KMS-11 (cell line): ENCODE measurements around the gene AIM2.
"Not testable (repeated sequence)": the region's sequence is repeated elsewhere in the genome, so short reads cannot be mapped to it uniquely, and the experiment has no call there.

Experiments used
- H2AFZ ChIP-seq: fragments of 200-600 bp; sonication (generic); 2 replicates; pipeline ENCODE4 v1.6.1; 2016; ENCODE audit warnings: antibody characterized with exemption, mixed run types, low read depth
- H3K27ac ChIP-seq: fragments of 200-600 bp; sonication (generic); 2 replicates; pipeline ENCODE4 v1.6.1; 2016; ENCODE audit warnings: mild to moderate bottlenecking, mixed run types
- H3K27me3 ChIP-seq: fragments of 200-600 bp; sonication (generic); 2 replicates; pipeline ENCODE4 v1.6.1; 2017; ENCODE audit warnings: mild to moderate bottlenecking, low read depth, mixed run types, moderate library complexity; ENCODE audit not compliant: insufficient read depth
- H3K36me3 ChIP-seq: fragments of 200-600 bp; sonication (generic); 2 replicates; pipeline ENCODE4 v1.6.1; 2017; ENCODE audit warnings: mild to moderate bottlenecking, mixed run types; ENCODE audit not compliant: insufficient read depth
- H3K4me1 ChIP-seq: fragments of 200-600 bp; sonication (generic); 2 replicates; pipeline ENCODE4 v1.6.1; 2016; ENCODE audit warnings: mild to moderate bottlenecking, low read depth, mixed run types; ENCODE audit not compliant: poor library complexity, severe bottlenecking
- H3K4me2 ChIP-seq: fragments of 200-600 bp; sonication (generic); 2 replicates; pipeline ENCODE4 v1.7.0; 2016; ENCODE audit warnings: mild to moderate bottlenecking, mixed run types
- H3K4me3 ChIP-seq: fragments of 200-600 bp; sonication (generic); IDR thresholded peaks from 2 replicates; pipeline ENCODE4 v1.6.1; 2017; ENCODE audit warnings: low read depth, low read length, mixed read lengths; ENCODE audit not compliant: insufficient read depth
- H3K79me2 ChIP-seq: fragments of 200-600 bp; sonication (generic); 2 replicates; pipeline ENCODE4 v1.6.1; 2016; ENCODE audit warnings: low read depth, mixed run types; ENCODE audit not compliant: insufficient read depth
- H3K9ac ChIP-seq: fragments of 200-600 bp; sonication (generic); 2 replicates; pipeline ENCODE4 v1.6.1; 2016; ENCODE audit warnings: mild to moderate bottlenecking, mixed run types
- H4K20me1 ChIP-seq: fragments of 200-600 bp; sonication (generic); 2 replicates; pipeline ENCODE4 v1.6.1; 2016; ENCODE audit warnings: mild to moderate bottlenecking, mixed run types; ENCODE audit not compliant: insufficient read depth
- TF ChIP-seq, protein P1 (sequence below): fragments of 200-600 bp; sonication (generic); conservative IDR thresholded peaks from 2 replicates; pipeline ENCODE4 v1.6.1; 2017; ENCODE audit warnings: low read depth, mild to moderate bottlenecking, antibody characterized with exemption, low read length, moderate library complexity, mixed read lengths

The AIM2 gene

DNA sequence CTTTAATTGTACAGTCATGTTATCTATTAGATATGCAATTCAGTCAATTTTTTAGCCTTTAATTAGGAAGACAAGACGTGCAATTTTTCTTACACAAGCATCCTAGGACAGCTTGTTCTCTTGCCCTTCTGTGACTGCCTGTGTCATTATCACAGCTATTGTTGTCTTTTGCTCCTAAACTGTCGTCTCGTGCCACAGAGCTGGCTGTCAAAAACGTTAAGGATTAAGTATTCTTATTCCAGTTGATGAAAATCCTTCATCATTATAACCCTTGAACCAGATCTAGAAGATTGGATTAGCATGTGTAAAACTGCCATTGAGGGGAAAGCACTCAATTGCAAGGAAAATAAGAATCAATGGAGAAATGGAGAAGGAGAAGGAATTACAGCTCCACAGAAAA, 43.8 kb upstream of the AIM2 start:
- no peak overlapping the region for H3K4me2 ChIP-seq
- H2AFZ ChIP-seq, result no peak overlapping the region
- no peak overlapping the region for H3K27ac ChIP-seq
- no peaks in the 10 kb centered on the region for H3K27me3 ChIP-seq
- H3K4me1 ChIP-seq, result no peaks in the 10 kb centered on the region
- no peak overlapping the region for H3K9ac ChIP-seq
- TF ChIP-seq, protein P1, sequence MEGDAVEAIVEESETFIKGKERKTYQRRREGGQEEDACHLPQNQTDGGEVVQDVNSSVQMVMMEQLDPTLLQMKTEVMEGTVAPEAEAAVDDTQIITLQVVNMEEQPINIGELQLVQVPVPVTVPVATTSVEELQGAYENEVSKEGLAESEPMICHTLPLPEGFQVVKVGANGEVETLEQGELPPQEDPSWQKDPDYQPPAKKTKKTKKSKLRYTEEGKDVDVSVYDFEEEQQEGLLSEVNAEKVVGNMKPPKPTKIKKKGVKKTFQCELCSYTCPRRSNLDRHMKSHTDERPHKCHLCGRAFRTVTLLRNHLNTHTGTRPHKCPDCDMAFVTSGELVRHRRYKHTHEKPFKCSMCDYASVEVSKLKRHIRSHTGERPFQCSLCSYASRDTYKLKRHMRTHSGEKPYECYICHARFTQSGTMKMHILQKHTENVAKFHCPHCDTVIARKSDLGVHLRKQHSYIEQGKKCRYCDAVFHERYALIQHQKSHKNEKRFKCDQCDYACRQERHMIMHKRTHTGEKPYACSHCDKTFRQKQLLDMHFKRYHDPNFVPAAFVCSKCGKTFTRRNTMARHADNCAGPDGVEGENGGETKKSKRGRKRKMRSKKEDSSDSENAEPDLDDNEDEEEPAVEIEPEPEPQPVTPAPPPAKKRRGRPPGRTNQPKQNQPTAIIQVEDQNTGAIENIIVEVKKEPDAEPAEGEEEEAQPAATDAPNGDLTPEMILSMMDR, result no peak
- H4K20me1 ChIP-seq, result no peaks in the 10 kb centered on the region
- H3K4me3 ChIP-seq, result no peak overlapping the region
- no peaks in the 10 kb centered on the region for H3K79me2 ChIP-seq
- no peaks in the 10 kb centered on the region for H3K36me3 ChIP-seq

DNA sequence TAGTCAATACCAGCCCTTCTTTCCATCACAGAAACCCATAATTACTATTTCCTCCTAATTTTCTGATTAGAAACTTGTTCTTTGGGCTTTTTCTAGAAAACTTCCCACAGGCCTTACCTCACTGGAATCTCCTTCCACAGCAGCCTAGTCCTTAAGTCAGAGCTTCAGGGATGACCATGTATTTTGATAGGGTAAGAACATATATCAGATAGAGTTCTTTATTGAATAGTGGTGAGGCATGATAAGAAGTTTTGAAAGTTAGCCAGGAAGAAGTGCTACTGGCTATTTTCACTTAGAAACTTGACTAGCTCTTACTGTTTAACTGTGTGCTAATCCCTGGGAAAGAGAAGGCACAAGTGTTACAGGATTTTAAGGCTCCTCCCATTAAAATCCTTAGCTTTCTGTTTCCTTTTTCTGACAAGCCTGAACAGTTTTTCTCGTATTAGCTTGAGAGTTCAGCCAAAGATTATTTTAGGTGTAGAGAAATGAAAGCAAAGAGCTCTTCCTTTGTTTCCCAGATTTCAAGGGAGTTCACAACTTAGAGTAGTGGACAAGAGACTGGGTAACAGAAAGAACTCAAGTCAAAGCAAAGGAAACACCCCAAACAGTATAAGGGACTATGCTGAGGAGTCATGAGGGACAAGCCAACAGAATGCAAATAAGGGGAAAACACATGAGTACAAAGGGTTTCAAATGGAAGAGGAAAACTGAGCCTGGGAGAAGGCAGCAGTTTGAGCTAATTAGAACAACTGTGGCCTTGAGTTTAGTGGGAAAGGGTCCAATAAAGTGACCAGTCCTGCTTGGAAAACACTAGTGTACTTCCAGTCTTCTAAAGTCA, 37.2 kb upstream of the AIM2 start:
- H2AFZ ChIP-seq, result no peak overlapping the region
- H3K4me3 ChIP-seq, result no peak overlapping the region
- no peaks in the 10 kb centered on the region for H3K27me3 ChIP-seq
- TF ChIP-seq, protein P1, result no peak
- H3K79me2 ChIP-seq, result no peaks in the 10 kb centered on the region
- peaks cover 3% of the 10 kb centered on the region for H3K4me1 ChIP-seq
- H3K27ac ChIP-seq, result no peak overlapping the region
- no peak overlapping the region for H3K9ac ChIP-seq
- H3K4me2 ChIP-seq, result no peak overlapping the region
- H4K20me1 ChIP-seq, result no peaks in the 10 kb centered on the region
- H3K36me3 ChIP-seq, result no peaks in the 10 kb centered on the region

DNA sequence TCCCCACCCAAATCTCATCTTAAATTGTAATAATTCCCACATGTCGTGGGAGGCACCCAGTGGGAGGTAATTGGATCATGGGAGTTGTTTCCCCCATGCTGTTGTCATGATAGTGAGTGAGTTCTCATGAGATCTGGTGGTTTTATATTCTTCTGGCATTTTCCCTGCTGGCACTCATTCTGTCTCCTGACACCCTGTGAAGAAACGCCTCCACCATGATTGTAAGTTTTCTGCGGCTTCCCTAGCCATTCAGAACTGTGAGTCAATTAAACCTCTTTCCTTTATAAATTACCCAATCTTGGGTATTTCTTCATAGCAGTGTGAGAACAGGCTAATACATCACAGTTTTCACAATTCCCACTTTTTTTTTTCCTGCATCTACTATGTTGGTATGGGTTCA, 26.5 kb upstream of the AIM2 start:
- not testable (repeated sequence) for H3K27me3 ChIP-seq, H3K27ac ChIP-seq, H3K4me3 ChIP-seq

DNA sequence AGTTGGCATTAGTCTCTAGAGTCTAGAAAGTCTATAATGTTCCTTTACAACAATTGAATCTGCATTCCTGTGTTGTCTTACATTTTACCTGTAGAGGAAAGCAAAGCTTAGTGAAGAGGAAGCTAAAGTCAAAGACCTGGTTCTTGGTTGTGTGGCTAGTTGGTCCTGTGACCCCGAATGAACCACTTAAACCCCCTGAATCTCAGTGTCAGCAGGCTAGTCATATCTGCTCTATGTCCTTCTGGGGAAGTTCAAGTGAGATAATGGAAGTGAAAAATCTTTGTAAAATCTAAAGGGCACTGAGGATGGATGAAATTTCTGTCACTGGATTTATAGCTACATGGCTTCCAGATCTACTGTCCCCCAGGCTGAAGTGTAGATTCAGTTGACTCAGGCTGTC, 24.0 kb upstream of the AIM2 start:
- no peaks in the 10 kb centered on the region for H3K4me1 ChIP-seq
- H4K20me1 ChIP-seq, result no peaks in the 10 kb centered on the region
- H3K27me3 ChIP-seq, result no peaks in the 10 kb centered on the region
- H3K4me2 ChIP-seq, result no peak overlapping the region
- no peak overlapping the region for H3K27ac ChIP-seq
- no peak overlapping the region for H2AFZ ChIP-seq
- no peak overlapping the region for H3K4me3 ChIP-seq
- no peaks in the 10 kb centered on the region for H3K79me2 ChIP-seq
- H3K9ac ChIP-seq, result no peak overlapping the region
- no peaks in the 10 kb centered on the region for H3K36me3 ChIP-seq
- TF ChIP-seq, protein P1, result no peak

More for the DNA sequence above, 26.5 kb upstream of the AIM2 start:
- H3K4me2 ChIP-seq, H3K79me2 ChIP-seq, H3K4me1 ChIP-seq, H2AFZ ChIP-seq, H3K9ac ChIP-seq, H4K20me1 ChIP-seq, H3K36me3 ChIP-seq: not testable (repeated sequence)

DNA sequence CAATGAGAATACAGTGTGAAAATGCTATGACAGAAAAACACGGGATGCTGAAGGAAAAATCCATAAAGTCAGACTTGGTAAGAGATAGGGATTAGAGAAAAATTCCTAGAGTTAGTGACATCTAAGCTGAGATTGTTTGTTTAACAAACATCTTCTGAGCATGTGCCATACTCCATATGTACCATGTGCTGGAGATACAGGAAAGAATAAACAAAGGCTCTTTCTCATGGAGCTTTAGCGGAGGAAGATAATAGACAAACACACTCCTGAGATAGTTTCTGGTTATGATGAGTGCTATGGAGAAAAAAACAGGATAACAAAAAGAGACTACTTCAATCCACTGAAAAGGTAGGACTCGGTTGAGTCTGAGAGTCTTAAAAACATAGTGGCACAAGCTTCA, 22.0 kb upstream of the AIM2 start:
- TF ChIP-seq, protein P1, result no peak
- no peak overlapping the region for H2AFZ ChIP-seq
- no peaks in the 10 kb centered on the region for H4K20me1 ChIP-seq
- no peaks in the 10 kb centered on the region for H3K27me3 ChIP-seq
- H3K4me2 ChIP-seq, result no peak overlapping the region
- H3K4me1 ChIP-seq, result no peaks in the 10 kb centered on the region
- H3K79me2 ChIP-seq, result no peaks in the 10 kb centered on the region
- no peaks in the 10 kb centered on the region for H3K36me3 ChIP-seq
- H3K27ac ChIP-seq, result no peak overlapping the region
- H3K4me3 ChIP-seq, result no peak overlapping the region
- H3K9ac ChIP-seq, result no peak overlapping the region
